IPS-20b (cell line): ENCODE measurements around the gene TNPO2.

Experiments
- H3K27ac ChIP-seq: one replicate; pipeline ENCODE4 v1.5.1; 2013; ENCODE audit warnings: low read length
- H3K27me3 ChIP-seq: 2 replicates; pipeline ENCODE4 v1.6.1; 2013; ENCODE audit warnings: mild to moderate bottlenecking, low read length, inconsistent platforms; ENCODE audit not compliant: insufficient read depth
- H3K36me3 ChIP-seq: 2 replicates; pipeline ENCODE4 v1.6.1; 2013; ENCODE audit warnings: low read depth, mild to moderate bottlenecking, inconsistent platforms, low read length, moderate library complexity; ENCODE audit not compliant: insufficient read depth
- H3K4me1 ChIP-seq: 2 replicates; pipeline ENCODE4 v1.6.1; 2013; ENCODE audit warnings: mild to moderate bottlenecking, control low read depth, inconsistent platforms, low read length, moderate library complexity; ENCODE audit not compliant: insufficient read depth
- H3K4me3 ChIP-seq: 2 replicates; pipeline ENCODE4 v1.5.1; 2013; ENCODE audit warnings: mild to moderate bottlenecking, low read length, inconsistent platforms
- H3K9ac ChIP-seq: 2 replicates; pipeline ENCODE4 v1.6.1; 2013; ENCODE audit warnings: low read depth, mild to moderate bottlenecking, inconsistent platforms, low read length, moderate library complexity
- H3K9me3 ChIP-seq: 2 replicates; pipeline ENCODE4 v1.6.1; 2013; ENCODE audit warnings: mild to moderate bottlenecking, low read depth, low read length, inconsistent platforms; ENCODE audit not compliant: insufficient read depth

The TNPO2 gene

GRCh38 chr19:12723641-12724426 is at the start of gene TNPO2:
TSS of gene TNPO2 (minus strand) at chr19:12723932. CDS start at chr19:12720977, 2,955 bp downstream.
- Histone ChIP-seq H3K36me3 (peaks cover 25% of the 10 kb centered on the region), H3K4me1 (no peaks in the 10 kb centered on the region), H3K27ac (peak within 1 kb of the TSS; percentile 92), H3K4me3 (peak within 1 kb of the TSS; percentile 97), H3K27me3 (no peaks in the 10 kb centered on the region), H3K9me3 (no peaks in the 10 kb centered on the region), H3K9ac (peak within 1 kb of the TSS; percentile 99)

- Histone ChIP-seq H3K9ac (no peak overlapping the region), H3K4me1 (peaks cover 3% of the 10 kb centered on the region; the same call in 1 of the 2 replicates), H3K4me3 (no peak overlapping the region)
Measured at GRCh38 chr19:12772323-12772722, 48.6 kb upstream of the TNPO2 start.

GRCh38 chr19:12770922-12771321 is 47.2 kb upstream of the TNPO2 start:
- no peak overlapping the region for H3K27ac ChIP-seq
- H3K4me1 ChIP-seq, result peaks cover 3% of the 10 kb centered on the region; the same call in 1 of the 2 replicates
- H3K9me3 ChIP-seq, result no peaks in the 10 kb centered on the region
- no peak overlapping the region for H3K9ac ChIP-seq
- H3K27me3 ChIP-seq, result no peaks in the 10 kb centered on the region; the same call in 1 of the 2 replicates
- H3K36me3 ChIP-seq, result peaks cover 10% of the 10 kb centered on the region; the same call in 1 of the 2 replicates
- H3K4me3 ChIP-seq, result no peak overlapping the region

More at GRCh38 chr19:12772323-12772722, 48.6 kb upstream of the TNPO2 start:
- Histone ChIP-seq H3K36me3 (peaks cover 10% of the 10 kb centered on the region; the same call in 1 of the 2 replicates), H3K9me3 (no peaks in the 10 kb centered on the region), H3K27me3 (no peaks in the 10 kb centered on the region; the same call in 1 of the 2 replicates), H3K27ac (no peak overlapping the region)

- peak overlapping the region; percentile 53; the same call in 1 of the 2 replicates for H3K9ac ChIP-seq
- H3K4me3 ChIP-seq, result peak overlapping the region; percentile 51; the same call in 1 of the 2 replicates
- no peaks in the 10 kb centered on the region; the same call in 1 of the 2 replicates for H3K27me3 ChIP-seq
- no peak overlapping the region for H3K27ac ChIP-seq
- peaks cover 15% of the 10 kb centered on the region for H3K36me3 ChIP-seq
- no peaks in the 10 kb centered on the region for H3K9me3 ChIP-seq
- peaks cover 3% of the 10 kb centered on the region; the same call in 1 of the 2 replicates for H3K4me1 ChIP-seq
Measured at GRCh38 chr19:12769689-12770088, 46.0 kb upstream of the TNPO2 start.

- Histone ChIP-seq H3K9me3 (no peaks in the 10 kb centered on the region), H3K27ac (no peak overlapping the region), H3K27me3 (no peaks in the 10 kb centered on the region; the same call in 1 of the 2 replicates), H3K9ac (no peak overlapping the region), H3K4me1 (no peaks in the 10 kb centered on the region; the same call in 1 of the 2 replicates), H3K4me3 (no peak overlapping the region), H3K36me3 (peaks cover 21% of the 10 kb centered on the region)
Measured at GRCh38 chr19:12767666-12768065, 43.9 kb upstream of the TNPO2 start.

- no peaks in the 10 kb centered on the region; the same call in 1 of the 2 replicates for H3K4me1 ChIP-seq
- peaks cover 25% of the 10 kb centered on the region for H3K36me3 ChIP-seq
- H3K9ac ChIP-seq, result no peak overlapping the region
- no peak overlapping the region for H3K27ac ChIP-seq
- no peak overlapping the region for H3K4me3 ChIP-seq
- H3K9me3 ChIP-seq, result no peaks in the 10 kb centered on the region
- H3K27me3 ChIP-seq, result no peaks in the 10 kb centered on the region; the same call in 1 of the 2 replicates
Measured at GRCh38 chr19:12767150-12767549, 43.4 kb upstream of the TNPO2 start.

GRCh38 chr19:12766051-12766521 is 42.4 kb upstream of the TNPO2 start:
- Histone ChIP-seq H3K4me1 (no peaks in the 10 kb centered on the region; the same call in 1 of the 2 replicates), H3K9ac (0 out of 2 replicates have a peak overlapping the region, but pooled peaks have one; percentile 51), H3K27me3 (no peaks in the 10 kb centered on the region; the same call in 1 of the 2 replicates), H3K27ac (no peak overlapping the region), H3K9me3 (no peaks in the 10 kb centered on the region), H3K36me3 (peaks cover 27% of the 10 kb centered on the region), H3K4me3 (peak overlapping the region; percentile 66)

GRCh38 chr19:12764698-12765097 is 41.0 kb upstream of the TNPO2 start:
- peaks cover 24% of the 10 kb centered on the region for H3K36me3 ChIP-seq
- H3K9me3 ChIP-seq, result no peaks in the 10 kb centered on the region
- no peaks in the 10 kb centered on the region for H3K4me1 ChIP-seq
- H3K27me3 ChIP-seq, result no peaks in the 10 kb centered on the region
- no peak overlapping the region for H3K27ac ChIP-seq
- H3K9ac ChIP-seq, result no peak overlapping the region
- H3K4me3 ChIP-seq, result no peak overlapping the region

- Histone ChIP-seq H3K4me3 (no peak overlapping the region), H3K9me3 (no peaks in the 10 kb centered on the region), H3K4me1 (no peaks in the 10 kb centered on the region), H3K36me3 (peaks cover 24% of the 10 kb centered on the region), H3K9ac (no peak overlapping the region), H3K27ac (no peak overlapping the region), H3K27me3 (peaks cover 3% of the 10 kb centered on the region; the same call in 1 of the 2 replicates)
Measured at GRCh38 chr19:12763100-12763499, 39.4 kb upstream of the TNPO2 start.

GRCh38 chr19:12759686-12760085 is 36.0 kb upstream of the TNPO2 start:
- Histone ChIP-seq H3K27me3 (peaks cover 4% of the 10 kb centered on the region; the same call in 1 of the 2 replicates), H3K36me3 (peaks cover 20% of the 10 kb centered on the region), H3K4me3 (no peak overlapping the region), H3K9me3 (no peaks in the 10 kb centered on the region), H3K27ac (no peak overlapping the region), H3K9ac (no peak overlapping the region), H3K4me1 (no peaks in the 10 kb centered on the region)

GRCh38 chr19:12757544-12758274 is 34.0 kb upstream of the TNPO2 start:
- H3K27me3 ChIP-seq, result peaks cover 13% of the 10 kb centered on the region; the same call in 1 of the 2 replicates

More at GRCh38 chr19:12757544-12758274, 34.0 kb upstream of the TNPO2 start:
- H3K27ac ChIP-seq, result no peak overlapping the region
- peaks cover 9% of the 10 kb centered on the region; the same call in 1 of the 2 replicates for H3K36me3 ChIP-seq
- H3K4me3 ChIP-seq, result peak overlapping the region; percentile 61
- H3K9me3 ChIP-seq, result no peaks in the 10 kb centered on the region
- no peak overlapping the region; the same call in 1 of the 2 replicates for H3K9ac ChIP-seq
- H3K4me1 ChIP-seq, result no peaks in the 10 kb centered on the region
